Esophagus (tissue), 2 donors: Measurements from ENCODE around the gene PAFAH2. TPM values are rescaled to one million over a fixed set of nuclear protein-coding genes. Genes with fewer than 3 reads are reported as not detected.

ENCODE experiments used
- H3K27ac ChIP-seq, 2 donors: one replicate each; pipeline ENCODE4 v1.5.1; 2013; ENCODE audit warnings: low read depth in 2 of 2, mild to moderate bottlenecking in 2 of 2, inconsistent platforms in 1 of 2, low read length in 1 of 2, moderate library complexity in 1 of 2
- H3K27me3 ChIP-seq, 2 donors: one replicate each; pipeline ENCODE4 v1.6.1; 2013; ENCODE audit warnings: low read length in 2 of 2, control low read depth in 1 of 2, mild to moderate bottlenecking in 1 of 2; ENCODE audit not compliant: insufficient read depth in 2 of 2, control insufficient read depth in 1 of 2
- H3K36me3 ChIP-seq, 2 donors: one replicate each; pipeline ENCODE4 v1.6.1; 2013; ENCODE audit warnings: low read length in 1 of 2; ENCODE audit not compliant: control insufficient read depth in 2 of 2, insufficient read depth in 2 of 2
- H3K4me1 ChIP-seq, 2 donors: one replicate each; pipeline ENCODE4 v1.6.1; 2013; ENCODE audit warnings: low read length in 1 of 2; ENCODE audit not compliant: control insufficient read depth in 2 of 2, insufficient read depth in 2 of 2
- H3K4me3 ChIP-seq, 2 donors: one replicate each; pipeline ENCODE4 v1.5.1; 2013; ENCODE audit warnings: low read length in 2 of 2, mild to moderate bottlenecking in 2 of 2, low read depth in 1 of 2, moderate library complexity in 1 of 2
- H3K9me3 ChIP-seq, 2 donors: one replicate each; pipeline ENCODE4 v1.6.1; 2013; ENCODE audit warnings: mild to moderate bottlenecking in 2 of 2, low read depth in 1 of 2, low read length in 1 of 2, moderate library complexity in 1 of 2; ENCODE audit not compliant: control insufficient read depth in 2 of 2, insufficient read depth in 1 of 2
- WGBS, 2 donors: extraction: QIAGEN DNeasy Blood & Tissue Kit; methylation state at CpG; one replicate each; pipeline ENCODE4 v1.1.7; 2013; 5-methylcytosine and 5-hydroxymethylcytosine counted together
- polyA plus RNA-seq, 2 donors: library from polyadenylated mRNA; stranded (reverse); fragments of 200-250 nt; gene quantifications; one replicate each; pipeline ENCODE4 v1.2.3, GENCODE V29; 2013
- donor health status: healthy with polysubstance abuse.
- donor health status: Bipolar disorder and iron deficiency.

PAFAH2 gene
- polyA plus RNA-seq, 2 donors: 5.7 to 5.8 TPM

- no peak overlapping the region for H3K4me3 ChIP-seq
- H3K4me1 ChIP-seq: no peaks in the 10 kb centered on the region
- H3K27ac ChIP-seq: no peak overlapping the region
- 83 to 90% methylated on average over 3 of the region's 3 CpGs for WGBS, 2 donors
- no peaks in the 10 kb centered on the region for H3K27me3 ChIP-seq
- H3K36me3 ChIP-seq: no peaks in the 10 kb centered on the region
- H3K9me3 ChIP-seq: no peaks in the 10 kb centered on the region
These were observed 83.5 kb downstream of the PAFAH2 start for GRCh38 chr1:25914074-25914995.

- Histone ChIP-seq H3K27me3 (no peaks in the 10 kb centered on the region), H3K9me3 (no peaks in the 10 kb centered on the region), H3K4me3 (no peak overlapping the region), H3K27ac (no peak overlapping the region), H3K36me3 (no peaks in the 10 kb centered on the region), H3K4me1 (no peaks in the 10 kb centered on the region)
These were observed 84.7 kb downstream of the PAFAH2 start for GRCh38 chr1:25913206-25913605.

- H3K36me3 ChIP-seq: no peaks in the 10 kb centered on the region
- H3K4me1 ChIP-seq: no peaks in the 10 kb centered on the region
- no peak overlapping the region for H3K27ac ChIP-seq
- H3K9me3 ChIP-seq: no peaks in the 10 kb centered on the region
- H3K27me3 ChIP-seq: no peaks in the 10 kb centered on the region
- 77 to 78% methylated on average over 5 of the region's 5 CpGs for WGBS, 2 donors
- no peak overlapping the region for H3K4me3 ChIP-seq
These were observed 85.6 kb downstream of the PAFAH2 start for GRCh38 chr1:25912076-25912831.

GRCh38 chr1:25911162-25911561 is 86.7 kb downstream of the PAFAH2 start:
- Histone ChIP-seq H3K27ac (no peak overlapping the region), H3K4me1 (peaks cover 0 to 4% of the 10 kb centered on the region in 2 donors), H3K27me3 (no peaks in the 10 kb centered on the region), H3K4me3 (no peak overlapping the region), H3K9me3 (no peaks in the 10 kb centered on the region), H3K36me3 (no peaks in the 10 kb centered on the region)

Other genes with a start within 250 kb of the PAFAH2 start
- gene SELENON, start 197.9 kb downstream of the PAFAH2 start, polyA plus RNA-seq: 10 to 100 TPM; 19.2 to 21.4 TPM
- 10 to 100 TPM; 28.4 to 32.0 TPM for gene MTFR1L, start 178.1 kb downstream of the PAFAH2 start, polyA plus RNA-seq
- gene AUNIP, start 138.6 kb downstream of the PAFAH2 start, polyA plus RNA-seq: 1 to 10 TPM; 1.1 to 2.0 TPM
- 10 to 100 TPM in 1 of 2 donors, 1 to 10 TPM in 1; 9.5 to 14.3 TPM for gene PAQR7, start 122.4 kb downstream of the PAFAH2 start, polyA plus RNA-seq
- 100 to 1,000 TPM; 115 to 137 TPM for gene STMN1, start 91.6 kb downstream of the PAFAH2 start, polyA plus RNA-seq
- gene EXTL1, start 23.7 kb upstream of the PAFAH2 start, polyA plus RNA-seq: under 1 TPM; 0.09 to 0.45 TPM
- under 1 TPM in 1 of 2 donors, not detected in 1; 0.01 TPM for gene SLC30A2, start 48.1 kb upstream of the PAFAH2 start, polyA plus RNA-seq
- under 1 TPM; 0.10 to 0.19 TPM for gene TRIM63, start 69.6 kb upstream of the PAFAH2 start, polyA plus RNA-seq
- gene PDIK1L, start 113.8 kb upstream of the PAFAH2 start, polyA plus RNA-seq: 1 to 10 TPM; 2.6 to 3.7 TPM
- gene FAM110D, start 161.0 kb upstream of the PAFAH2 start, polyA plus RNA-seq: 1 to 10 TPM in 1 of 2 donors, under 1 TPM in 1; 0.94 to 1.6 TPM
- not detected for gene C1orf232, start 170.9 kb upstream of the PAFAH2 start, polyA plus RNA-seq
- gene ZNF593, start 171.8 kb upstream of the PAFAH2 start, polyA plus RNA-seq: 10 to 100 TPM; 42.3 to 63.3 TPM
- under 1 TPM; 0.12 to 0.22 TPM for gene ZNF593OS, start 173.8 kb upstream of the PAFAH2 start, polyA plus RNA-seq
- gene CNKSR1, start 179.4 kb upstream of the PAFAH2 start, polyA plus RNA-seq: 10 to 100 TPM; 18.7 to 31.9 TPM
- not detected for gene CATSPER4, start 192.5 kb upstream of the PAFAH2 start, polyA plus RNA-seq
- gene CEP85, start 236.1 kb upstream of the PAFAH2 start, polyA plus RNA-seq: 1 to 10 TPM; 5.3 to 5.9 TPM